HCT116 (cell line): ENCODE data around the gene TCP1.

ENCODE experiments used
- EGR1 ChIP-seq: IDR thresholded peaks from 2 replicates; pipeline ENCODE4 v1.6.1; 2012; ENCODE audit warnings: low read depth
- POLR2A ChIP-seq: IDR thresholded peaks from 2 replicates; pipeline ENCODE4 v1.7.0; 2011; ENCODE audit warnings: borderline replicate concordance; ENCODE audit not compliant: insufficient read depth, insufficient read length; ENCODE audit errors: extremely low read depth
- POLR2AphosphoS5 ChIP-seq: IDR thresholded peaks from 2 replicates; pipeline ENCODE4 v1.6.1; 2011; ENCODE audit warnings: mild to moderate bottlenecking, low read depth, low read length, moderate library complexity
- RAD21 ChIP-seq: IDR thresholded peaks from 2 replicates; pipeline ENCODE4 v1.6.1; 2012; ENCODE audit warnings: low read depth, mild to moderate bottlenecking
- YY1 ChIP-seq: IDR thresholded peaks from 2 replicates; pipeline ENCODE4 v1.6.1; 2011; ENCODE audit warnings: low read length, low read depth, moderate library complexity, mild to moderate bottlenecking; ENCODE audit not compliant: insufficient replicate concordance; ENCODE audit errors: extremely low read depth
- ZNF274 ChIP-seq: fragments of 200-500 bp; sonication (Bioruptor generic); IDR thresholded peaks from 2 replicates; pipeline ENCODE4 v1.6.1; 2014; ENCODE audit warnings: mild to moderate bottlenecking, low read depth, low read length, inconsistent platforms
- TF ChIP-seq, protein P1 (sequence below), 3 experiments: fragments of 200-600 bp in 1 of 3; sonication (generic) in 1 of 3; IDR thresholded peaks in 2 of 3; conservative IDR thresholded peaks in 1 of 3; 2 replicates each; pipeline ENCODE4 v1.5.1; 2012 to 2017; ENCODE audit warnings: low read depth in 2 of 3, low read length in 2 of 3, antibody characterized with exemption in 1 of 3, borderline replicate concordance in 1 of 3, control low read depth in 1 of 3, mild to moderate bottlenecking in 1 of 3, mixed read lengths in 1 of 3, mixed run types in 1 of 3, moderate library complexity in 1 of 3; ENCODE audit not compliant: insufficient read depth in 1 of 3
- TF ChIP-seq, protein P2 (sequence below): IDR thresholded peaks from 2 replicates; pipeline ENCODE4 v1.6.1; 2012; ENCODE audit warnings: low read depth
- TF ChIP-seq, protein P3 (sequence below): IDR thresholded peaks from 2 replicates; pipeline ENCODE4 v1.6.1; 2012

DNA sequence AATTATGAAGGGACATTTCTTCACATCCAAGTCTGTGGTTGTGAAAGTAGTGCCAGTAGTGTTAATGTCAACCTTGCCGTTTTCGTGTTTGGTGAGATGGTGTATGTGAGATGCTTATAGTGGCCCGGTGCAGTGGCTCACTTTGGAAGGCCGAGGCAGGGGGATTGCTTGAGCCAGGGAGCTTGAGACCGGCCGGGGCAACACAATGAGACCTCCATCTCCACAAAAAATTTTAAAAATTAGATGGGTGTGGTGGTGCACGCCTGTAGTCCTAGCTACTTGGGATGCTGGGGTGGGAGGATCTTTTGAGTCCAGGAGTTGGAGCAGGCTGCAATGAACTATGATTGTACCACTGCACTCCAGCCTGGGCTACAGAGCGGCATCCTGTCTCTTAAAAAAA, 48.1 kb upstream of the TCP1 start:
- TF ChIP-seq RAD21, result no peak
- TF ChIP-seq, protein P1, sequence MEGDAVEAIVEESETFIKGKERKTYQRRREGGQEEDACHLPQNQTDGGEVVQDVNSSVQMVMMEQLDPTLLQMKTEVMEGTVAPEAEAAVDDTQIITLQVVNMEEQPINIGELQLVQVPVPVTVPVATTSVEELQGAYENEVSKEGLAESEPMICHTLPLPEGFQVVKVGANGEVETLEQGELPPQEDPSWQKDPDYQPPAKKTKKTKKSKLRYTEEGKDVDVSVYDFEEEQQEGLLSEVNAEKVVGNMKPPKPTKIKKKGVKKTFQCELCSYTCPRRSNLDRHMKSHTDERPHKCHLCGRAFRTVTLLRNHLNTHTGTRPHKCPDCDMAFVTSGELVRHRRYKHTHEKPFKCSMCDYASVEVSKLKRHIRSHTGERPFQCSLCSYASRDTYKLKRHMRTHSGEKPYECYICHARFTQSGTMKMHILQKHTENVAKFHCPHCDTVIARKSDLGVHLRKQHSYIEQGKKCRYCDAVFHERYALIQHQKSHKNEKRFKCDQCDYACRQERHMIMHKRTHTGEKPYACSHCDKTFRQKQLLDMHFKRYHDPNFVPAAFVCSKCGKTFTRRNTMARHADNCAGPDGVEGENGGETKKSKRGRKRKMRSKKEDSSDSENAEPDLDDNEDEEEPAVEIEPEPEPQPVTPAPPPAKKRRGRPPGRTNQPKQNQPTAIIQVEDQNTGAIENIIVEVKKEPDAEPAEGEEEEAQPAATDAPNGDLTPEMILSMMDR (IDR thresholded peaks at IDR 0.05 in 2 of 3, conservative IDR thresholded peaks at IDR 0.05 in 1 of 3; ENCODE audit: borderline replicate concordance in 1 of 3, insufficient read depth in 1 of 3, low read depth in 2 of 3, low read length in 2 of 3), result no peak
- no peak for TF ChIP-seq POLR2AphosphoS5
- no peak for TF ChIP-seq EGR1
- TF ChIP-seq, protein P2, sequence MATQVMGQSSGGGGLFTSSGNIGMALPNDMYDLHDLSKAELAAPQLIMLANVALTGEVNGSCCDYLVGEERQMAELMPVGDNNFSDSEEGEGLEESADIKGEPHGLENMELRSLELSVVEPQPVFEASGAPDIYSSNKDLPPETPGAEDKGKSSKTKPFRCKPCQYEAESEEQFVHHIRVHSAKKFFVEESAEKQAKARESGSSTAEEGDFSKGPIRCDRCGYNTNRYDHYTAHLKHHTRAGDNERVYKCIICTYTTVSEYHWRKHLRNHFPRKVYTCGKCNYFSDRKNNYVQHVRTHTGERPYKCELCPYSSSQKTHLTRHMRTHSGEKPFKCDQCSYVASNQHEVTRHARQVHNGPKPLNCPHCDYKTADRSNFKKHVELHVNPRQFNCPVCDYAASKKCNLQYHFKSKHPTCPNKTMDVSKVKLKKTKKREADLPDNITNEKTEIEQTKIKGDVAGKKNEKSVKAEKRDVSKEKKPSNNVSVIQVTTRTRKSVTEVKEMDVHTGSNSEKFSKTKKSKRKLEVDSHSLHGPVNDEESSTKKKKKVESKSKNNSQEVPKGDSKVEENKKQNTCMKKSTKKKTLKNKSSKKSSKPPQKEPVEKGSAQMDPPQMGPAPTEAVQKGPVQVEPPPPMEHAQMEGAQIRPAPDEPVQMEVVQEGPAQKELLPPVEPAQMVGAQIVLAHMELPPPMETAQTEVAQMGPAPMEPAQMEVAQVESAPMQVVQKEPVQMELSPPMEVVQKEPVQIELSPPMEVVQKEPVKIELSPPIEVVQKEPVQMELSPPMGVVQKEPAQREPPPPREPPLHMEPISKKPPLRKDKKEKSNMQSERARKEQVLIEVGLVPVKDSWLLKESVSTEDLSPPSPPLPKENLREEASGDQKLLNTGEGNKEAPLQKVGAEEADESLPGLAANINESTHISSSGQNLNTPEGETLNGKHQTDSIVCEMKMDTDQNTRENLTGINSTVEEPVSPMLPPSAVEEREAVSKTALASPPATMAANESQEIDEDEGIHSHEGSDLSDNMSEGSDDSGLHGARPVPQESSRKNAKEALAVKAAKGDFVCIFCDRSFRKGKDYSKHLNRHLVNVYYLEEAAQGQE, result no peak
- TF ChIP-seq, protein P3, sequence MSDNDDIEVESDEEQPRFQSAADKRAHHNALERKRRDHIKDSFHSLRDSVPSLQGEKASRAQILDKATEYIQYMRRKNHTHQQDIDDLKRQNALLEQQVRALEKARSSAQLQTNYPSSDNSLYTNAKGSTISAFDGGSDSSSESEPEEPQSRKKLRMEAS, result no peak
- TF ChIP-seq ZNF274, result no peak
- no peak for TF ChIP-seq YY1
- no peak for TF ChIP-seq POLR2A
